Esophagus muscularis mucosa (tissue), 3 donors: ENCODE data around the gene DIPK1B.

Experiments
- CTCF ChIP-seq, 3 experiments: fragments of 200-600 bp in 2 of 3; fragments of 450-650 bp in 1 of 3; sonication (generic) in 2 of 3; IDR thresholded peaks; one replicate each; pipeline ENCODE4 v1.5.1; 2017 to 2019; ENCODE audit warnings: antibody characterized with exemption in 3 of 3, mild to moderate bottlenecking in 2 of 3, moderate library complexity in 1 of 3
- POLR2A ChIP-seq: fragments of 450-650 bp; IDR thresholded peaks from one replicate; pipeline ENCODE4 v1.6.1; 2017; ENCODE audit warnings: antibody characterized with exemption, moderate library complexity, mild to moderate bottlenecking, low read depth
- POLR2AphosphoS5 ChIP-seq, 2 donors: sonication (generic); formaldehyde crosslinking; IDR thresholded peaks; one replicate each; pipeline ENCODE4 v1.6.1; 2017; ENCODE audit warnings: antibody characterized with exemption in 2 of 2

DNA sequence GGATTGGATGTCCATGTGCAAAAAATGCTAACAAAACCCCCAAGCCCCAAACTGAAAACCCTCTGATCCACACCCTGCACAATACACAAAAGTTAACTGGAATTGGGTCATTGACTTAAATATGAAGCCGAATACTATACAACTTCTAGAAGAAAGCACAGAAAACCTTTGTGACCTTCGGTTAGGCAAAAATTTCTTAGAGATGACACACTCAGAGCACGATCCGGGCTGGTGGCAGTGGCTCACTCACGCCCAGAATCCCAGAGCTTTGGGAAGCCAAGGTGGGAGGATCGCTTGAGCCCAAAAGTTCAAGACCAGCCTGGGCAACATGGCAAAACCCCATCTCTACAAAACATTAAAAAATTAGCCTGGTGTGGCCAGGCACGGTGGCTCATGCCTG, 1.8 kb upstream of the DIPK1B start:
- TF ChIP-seq POLR2A (no peak), CTCF (IDR thresholded peaks at IDR 0.05) (no peak), POLR2AphosphoS5 (IDR thresholded peaks at IDR 0.05) (no peak)
